HG02970 (cell line): ENCODE measurements around the gene MRPL58.
"Not testable (repeated sequence)": the region's sequence is repeated elsewhere in the genome, so short reads cannot be mapped to it uniquely, and the experiment has no call there.

Experiments
- ATAC-seq: cut with Tn5 transposase; IDR thresholded peaks from one replicate; pipeline ENCODE4 v1.9.1; 2021; ENCODE audit warnings: mild to moderate bottlenecking, moderate library complexity, moderate number of reproducible peaks; ENCODE audit not compliant: unreplicated experiment, low FRiP score

Gene MRPL58

DNA sequence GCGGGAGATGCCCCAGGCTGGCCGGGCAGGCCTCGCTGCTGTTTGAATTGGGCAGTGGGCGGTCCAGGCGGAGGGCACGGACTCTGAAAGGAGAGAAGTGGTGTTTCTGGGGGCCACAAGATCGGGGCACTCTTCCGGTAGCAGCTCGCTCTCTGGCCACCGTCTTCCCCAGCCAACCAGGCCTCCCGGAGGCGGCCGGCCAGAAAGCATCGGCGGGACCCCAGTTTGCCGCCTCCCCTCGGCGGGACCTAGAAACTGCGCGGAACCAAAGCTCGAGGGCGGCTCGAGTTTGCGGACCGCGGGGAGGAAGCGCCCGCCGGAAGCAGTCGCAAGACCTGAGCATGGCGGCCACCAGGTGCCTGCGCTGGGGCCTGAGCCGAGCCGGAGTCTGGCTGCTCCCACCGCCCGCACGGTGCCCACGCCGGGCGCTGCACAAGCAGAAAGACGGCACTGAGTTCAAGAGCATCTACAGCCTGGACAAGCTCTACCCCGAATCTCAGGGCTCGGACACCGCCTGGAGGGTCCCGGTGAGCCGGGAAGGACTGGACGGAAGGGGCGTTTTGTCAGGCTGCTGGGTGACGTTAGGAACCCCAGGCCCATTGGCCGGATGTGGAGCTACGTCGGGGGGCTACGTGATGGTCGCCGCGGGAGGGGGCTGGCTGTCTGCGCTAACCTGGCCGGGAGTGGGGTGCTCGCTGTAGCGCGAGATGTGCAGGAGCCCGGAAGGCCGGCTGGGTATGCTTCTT is at the start of gene MRPL58:
TSS of gene MRPL58 (plus strand) at position 325 of the 746 bp plus-strand sequence. CDS start at position 342, 17 bp downstream.
- ATAC-seq: peak; percentile 89

DNA sequence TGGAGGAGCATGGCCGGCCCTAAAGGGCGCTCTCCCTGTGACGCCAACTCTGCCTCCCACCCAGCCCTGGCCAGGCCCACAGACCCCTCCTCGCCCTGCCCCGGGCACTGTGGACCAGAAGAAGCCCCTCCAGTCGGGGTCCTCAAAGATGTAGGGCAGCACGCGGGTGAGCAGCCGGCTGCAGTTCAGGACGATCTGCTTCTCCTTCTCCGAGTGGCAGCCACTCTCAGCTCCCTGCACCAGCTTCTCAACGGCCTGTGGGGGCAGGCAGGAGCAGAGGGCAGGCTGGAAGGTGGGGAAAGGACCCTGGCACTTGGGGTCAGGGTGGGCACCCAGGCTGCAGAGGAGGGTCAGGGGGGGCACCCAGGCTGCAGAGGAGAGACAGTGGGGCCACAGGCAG is 48.8 kb upstream of the MRPL58 start:
- no peak for ATAC-seq

DNA sequence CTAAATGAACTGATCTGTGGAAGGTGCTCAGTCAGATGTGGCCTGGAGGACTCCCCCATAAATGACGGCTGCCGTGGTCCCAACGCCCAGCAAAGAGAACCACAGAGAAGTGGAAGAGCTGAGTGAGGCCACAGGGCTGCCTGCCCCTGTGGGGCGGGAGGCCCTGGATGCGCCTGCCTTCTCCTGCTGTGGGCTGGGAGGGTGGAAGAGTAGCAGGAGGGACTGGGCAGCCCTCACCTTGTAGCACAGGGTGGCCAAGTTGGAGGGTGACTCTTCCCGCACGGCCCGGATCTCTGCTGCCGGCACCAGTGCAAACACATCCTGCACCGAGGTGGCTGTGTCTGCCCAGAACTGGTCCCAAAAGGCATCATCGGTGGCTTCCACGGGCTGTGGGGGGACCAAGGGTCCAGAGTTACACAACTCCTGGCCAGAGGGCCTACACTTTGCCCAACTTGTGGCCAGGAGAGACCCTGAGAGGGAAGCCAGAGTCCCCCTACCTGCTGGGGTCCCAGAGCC is 48.2 kb upstream of the MRPL58 start:
- ATAC-seq: no peak

GRCh38 chr17:74964988-74965622 is 47.4 kb upstream of the MRPL58 start:
- ATAC-seq: no peak

DNA sequence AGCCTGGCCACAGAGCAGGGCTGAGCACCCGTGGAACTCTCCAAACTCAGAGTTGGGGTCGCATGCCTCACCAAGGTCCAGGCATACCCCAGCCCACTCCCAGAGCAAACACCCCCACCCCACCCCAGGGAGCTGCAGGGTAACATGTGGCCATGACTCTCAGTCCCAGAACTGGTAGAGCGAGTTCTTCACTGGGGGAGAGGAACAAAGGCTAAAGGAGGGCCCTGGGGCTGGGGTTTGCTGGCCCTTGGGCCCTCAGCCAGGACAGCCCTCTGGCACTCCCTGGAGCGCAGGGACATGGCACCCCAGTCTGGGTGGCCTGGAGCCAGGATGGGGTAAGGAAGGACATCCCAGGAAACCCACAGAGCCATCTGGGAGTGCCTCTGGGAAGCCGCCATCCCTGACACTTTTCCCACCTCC is 44.1 kb upstream of the MRPL58 start:
- ATAC-seq: no peak

- ATAC-seq: not testable (repeated sequence)
These were observed 43.0 kb upstream of the MRPL58 start for GRCh38 chr17:74969501-74969900.

- no peak for ATAC-seq
These were observed 42.1 kb upstream of the MRPL58 start for GRCh38 chr17:74970395-74970794.

DNA sequence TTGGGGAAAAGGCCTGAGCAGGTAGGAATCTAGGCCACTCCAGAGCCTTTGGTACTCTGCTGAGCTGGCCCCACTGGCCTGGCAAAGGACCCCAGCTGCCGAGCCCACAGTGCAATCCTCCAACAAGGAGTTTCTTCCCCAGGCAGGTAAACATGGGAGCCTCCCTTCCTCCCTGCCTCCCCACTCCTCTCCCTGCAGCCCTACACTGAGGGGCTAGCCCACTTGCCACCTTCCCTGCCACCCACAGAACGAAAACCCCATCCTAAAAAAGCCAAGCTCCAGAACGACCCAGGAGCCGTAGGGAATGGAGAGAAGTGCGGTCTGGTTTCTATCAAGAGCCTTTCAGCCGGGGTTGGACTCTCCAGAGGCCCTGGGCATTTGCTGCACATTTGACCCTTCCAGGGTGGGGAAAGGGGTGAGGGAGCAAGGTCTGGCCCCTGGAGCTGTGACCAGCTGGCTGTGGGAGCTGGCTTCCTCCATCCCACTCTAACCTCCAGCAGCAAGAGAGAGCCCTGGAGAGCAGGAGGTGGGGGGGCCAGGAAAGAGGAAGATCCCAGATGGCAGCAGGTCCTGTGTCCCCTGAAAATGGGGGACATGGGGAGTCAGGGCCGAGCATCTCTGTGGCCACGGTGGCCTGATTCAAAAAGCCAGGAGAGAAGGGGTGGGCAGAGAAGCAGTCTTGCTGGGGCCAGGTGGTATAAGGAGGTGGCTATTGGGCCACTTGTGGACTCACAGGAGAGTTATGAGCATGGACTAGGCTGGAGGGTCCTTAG is 41.2 kb upstream of the MRPL58 start:
- ATAC-seq: no peak

GRCh38 chr17:74971842-74972106 is 40.7 kb upstream of the MRPL58 start:
- ATAC-seq: no peak

GRCh38 chr17:74972107-74972972 is 40.1 kb upstream of the MRPL58 start, which contains the start of gene HID1:
TSS of gene HID1 (minus strand) at chr17:74972759. CDS start at chr17:74972656, 103 bp downstream.
- ATAC-seq: no peak

DNA sequence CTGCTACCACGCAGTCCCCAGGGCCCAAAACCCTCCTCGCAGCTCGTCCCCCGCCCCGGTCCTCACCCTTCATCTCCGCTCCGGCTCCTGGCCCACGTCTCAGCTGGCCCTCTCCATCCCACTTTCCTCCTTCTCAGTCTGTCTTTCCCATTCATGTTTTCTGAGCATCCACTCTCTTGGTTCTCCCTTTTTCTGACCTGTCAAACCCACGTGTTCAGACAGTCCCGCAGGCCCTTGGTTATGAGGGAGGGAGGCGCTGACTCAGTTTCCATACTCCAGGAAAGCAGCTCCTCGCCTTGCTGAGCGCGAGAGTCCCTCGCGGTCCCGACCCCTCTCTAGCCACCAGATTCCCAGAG is 39.5 kb upstream of the MRPL58 start:
- no peak for ATAC-seq

DNA sequence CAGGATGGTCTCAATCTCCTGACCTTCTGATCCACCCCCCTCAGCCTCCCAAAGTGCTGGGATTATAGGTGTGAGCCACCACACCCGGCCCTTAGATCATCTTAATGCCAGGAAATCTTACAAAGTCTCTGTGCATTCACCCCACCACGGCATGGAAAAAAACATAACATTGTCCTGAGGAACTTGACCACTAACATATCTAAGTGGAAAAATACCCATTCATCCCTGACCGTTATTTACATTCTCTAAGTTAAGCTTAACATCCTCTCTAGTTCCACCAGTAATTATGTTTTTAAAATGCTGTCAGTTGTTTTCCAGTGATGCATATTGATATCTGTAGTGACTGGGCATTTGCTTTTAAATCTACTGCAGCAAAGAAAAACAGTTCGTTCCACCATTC is 36.5 kb upstream of the MRPL58 start:
- ATAC-seq: no peak

DNA sequence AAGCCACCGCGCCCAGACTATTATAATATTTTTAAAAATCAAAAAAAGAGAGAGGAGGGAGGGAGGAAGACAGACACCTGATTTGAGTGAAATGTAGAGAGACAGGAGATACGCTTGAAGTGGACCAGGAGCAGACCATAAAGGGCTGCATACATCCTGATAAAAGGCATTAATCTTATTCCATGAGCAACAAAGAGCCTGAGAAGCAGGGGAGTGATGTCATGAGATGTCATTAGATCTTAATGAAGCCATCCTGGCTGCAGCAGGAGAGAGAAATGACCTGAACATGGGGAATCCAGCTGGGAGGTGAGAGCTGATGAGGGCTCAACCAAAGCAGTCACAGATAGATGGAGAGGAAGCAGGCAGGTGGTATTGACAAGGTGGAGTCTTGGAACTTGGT is 34.7 kb upstream of the MRPL58 start:
- ATAC-seq: no peak

GRCh38 chr17:74978240-74978639 is 34.2 kb upstream of the MRPL58 start:
- ATAC-seq: no peak

DNA sequence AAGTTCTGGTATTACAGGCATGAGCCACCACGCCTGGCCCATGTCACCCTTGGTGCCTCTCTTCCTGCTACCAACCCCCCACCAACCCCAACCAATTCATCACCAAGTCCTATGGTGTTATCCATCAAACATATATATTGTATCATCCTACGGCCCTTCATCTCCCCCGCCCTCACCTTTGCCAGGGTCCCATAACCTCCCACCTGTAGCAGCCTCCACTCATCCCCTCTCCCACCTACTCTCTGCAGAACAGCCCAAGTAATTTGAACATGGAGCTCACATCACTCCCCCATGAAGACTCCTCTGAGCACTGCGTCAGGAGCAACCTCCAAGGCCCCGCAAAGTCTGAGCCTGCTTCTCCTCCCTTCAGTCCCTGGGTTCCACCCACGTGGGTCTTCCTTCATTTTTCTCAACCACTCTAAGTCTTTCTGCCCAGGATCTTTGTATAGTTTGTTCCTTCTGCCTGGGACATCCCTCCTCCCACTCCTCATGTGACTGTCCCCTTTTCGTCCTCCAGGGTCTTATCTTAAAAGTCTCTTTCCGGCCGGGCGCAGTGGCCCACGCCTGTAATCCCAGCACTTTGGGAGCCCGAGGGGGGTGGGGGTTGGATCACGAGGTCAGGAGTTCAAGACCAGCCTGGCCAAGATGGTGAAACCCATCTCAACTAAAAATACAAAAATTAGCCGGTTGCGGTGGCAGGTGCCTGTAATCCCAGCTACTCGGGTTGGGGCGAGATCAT is 32.9 kb upstream of the MRPL58 start:
- ATAC-seq: no peak

GRCh38 chr17:74981318-74981978 is 31.0 kb upstream of the MRPL58 start:
- ATAC-seq: no peak

- peak; percentile 64 for ATAC-seq
These were observed 30.3 kb upstream of the MRPL58 start for GRCh38 chr17:74981979-74982662.

DNA sequence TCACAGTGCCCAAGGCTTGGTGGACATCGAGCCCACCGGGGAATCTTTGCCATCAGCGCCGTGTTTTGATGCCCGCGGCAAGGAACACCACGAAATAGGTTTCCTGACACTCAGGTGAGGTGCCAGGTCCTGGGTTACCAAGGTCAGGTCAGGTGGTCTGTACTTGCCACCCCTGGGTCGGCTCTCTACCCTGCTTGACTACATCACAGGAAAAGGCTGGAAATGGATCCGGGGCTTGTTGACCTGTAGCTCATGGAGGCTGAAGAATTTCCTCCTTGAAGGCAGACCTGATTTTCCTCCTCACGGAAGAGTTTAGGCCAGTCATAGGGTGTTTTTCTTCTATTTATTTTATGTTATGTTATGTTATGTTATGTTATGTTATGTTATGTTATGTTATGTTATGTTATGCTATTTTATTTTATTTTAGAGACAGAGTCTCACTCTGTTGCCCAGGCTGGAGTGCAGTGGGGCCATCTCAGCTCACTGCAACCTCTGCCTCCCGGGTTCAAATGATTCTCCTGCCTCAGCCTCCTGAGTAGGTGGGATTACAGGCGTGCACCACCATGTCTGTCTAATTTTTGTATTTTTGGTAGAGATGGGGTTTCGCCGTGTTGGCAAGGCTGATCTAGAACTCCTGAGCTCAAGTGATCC is 29.7 kb upstream of the MRPL58 start:
- ATAC-seq: not testable (repeated sequence)
